K562 (cell line): ENCODE measurements around the gene MYBPHL. TPM values are rescaled to one million over a fixed set of nuclear protein-coding genes. Genes with fewer than 3 reads are reported as not detected.

Experiments used
- ATAC-seq: fragments of 200-7000 bp; cut with Tn5 transposase; 3 replicates; pipeline ENCODE4 v1.9.1; 2020; ENCODE audit warnings: moderate library complexity
- BruUV-seq: library from RNA; stranded (reverse); fragments of 400-500 nt; replicated peaks from 2 replicates; lab custom pipeline; 2021; lab: Mats Ljungman, UMichigan
- CTCF ChIA-PET: fragments of 300-600 bp; formaldehyde crosslinking; extraction: SDS; loops from one replicate; lab custom pipeline; 2021; ENCODE audit warnings: low intra/inter-chr PET ratio; lab: Yijun Ruan, JAX
- POLR2A ChIA-PET: fragments of 300-600, 350-650 bp; sonication (Branson Sonifier 250); formaldehyde crosslinking; extraction: SDS; loops from one replicate; lab custom pipeline; 2021; ENCODE audit warnings: antibody characterized with exemption, inconsistent platforms; lab: Yijun Ruan, JAX
- DNase-seq, 4 experiments: peaks; one replicate each; pipeline versions ENCODE4 v3.0.0 to v3.0.0-alpha.2; 2011 to 2018; ENCODE audit warnings: low spot score in 3 of 4, mixed read lengths in 3 of 4; ENCODE audit errors: extremely low read depth in 1 of 4
- FAIRE-seq: peaks from 2 replicates; lab custom pipeline; 2011; peaks lifted over from hg19 to GRCh38; lab: Jason Lieb, UNC
- H2AFZ ChIP-seq: 2 replicates; pipeline ENCODE4 v1.6.0; 2011; ENCODE audit warnings: low read depth, low read length, control low read depth, inconsistent platforms
- H3K27ac ChIP-seq: fragments of 200-600 bp; 3 replicates; pipeline ENCODE4 v1.8.0; 2011; ENCODE audit warnings: low read depth, mild to moderate bottlenecking, control low read depth, inconsistent platforms, low read length, moderate library complexity, mixed read lengths; ENCODE audit errors: extremely low read depth
- H3K27me3 ChIP-seq, 2 experiments: fragments of 300-600 bp in 1 of 2; 2 replicates in 1 of 2; 3 replicates in 1 of 2; pipeline versions ENCODE4 v1.6.0 to v1.8.0; 2011; ENCODE audit warnings: inconsistent platforms in 2 of 2, low read length in 2 of 2, mild to moderate bottlenecking in 1 of 2, mixed read lengths in 1 of 2, moderate library complexity in 1 of 2; ENCODE audit not compliant: control insufficient read depth in 2 of 2, insufficient read depth in 2 of 2
- H3K36me3 ChIP-seq: fragments of 300-600 bp; 3 replicates; pipeline ENCODE4 v1.8.0; 2011; ENCODE audit warnings: mild to moderate bottlenecking, low read length, inconsistent platforms; ENCODE audit not compliant: control insufficient read depth, insufficient read depth
- H3K4me1 ChIP-seq, 2 experiments: fragments of 200-600 bp in 1 of 2; replicated peaks in 1 of 2; 2 replicates in 1 of 2; 3 replicates in 1 of 2; pipeline versions ENCODE4 v1.5.1 to v1.8.0; 2011; ENCODE audit warnings: inconsistent platforms in 2 of 2, low read length in 2 of 2, mild to moderate bottlenecking in 1 of 2, mixed read lengths in 1 of 2, moderate library complexity in 1 of 2; ENCODE audit not compliant: control insufficient read depth in 2 of 2, insufficient read depth in 2 of 2
- H3K4me2 ChIP-seq: 2 replicates; pipeline ENCODE4 v1.6.1; 2011; ENCODE audit warnings: low read length, control low read depth, inconsistent platforms, mixed read lengths; ENCODE audit not compliant: insufficient read depth
- H3K4me3 ChIP-seq: fragments of 200-600 bp; sonication (generic), shearing (Covaris generic); 2 replicates; pipeline ENCODE4 v1.5.1; 2016; ENCODE audit warnings: control low read depth, inconsistent platforms
- H3K79me2 ChIP-seq: fragments of 200-600 bp; 3 replicates; pipeline ENCODE4 v1.8.0; 2011; ENCODE audit warnings: low read length, inconsistent platforms; ENCODE audit not compliant: control insufficient read depth, insufficient read depth
- H3K9ac ChIP-seq, 2 experiments: 2 replicates each; pipeline versions ENCODE4 v1.6.0 to v1.6.1; 2011; ENCODE audit warnings: low read depth in 2 of 2, low read length in 2 of 2, control low read depth in 1 of 2, inconsistent platforms in 1 of 2, mild to moderate bottlenecking in 1 of 2, mixed read lengths in 1 of 2; ENCODE audit not compliant: insufficient read depth in 1 of 2
- H3K9me1 ChIP-seq: one replicate; pipeline ENCODE4 v1.6.0; 2011; ENCODE audit warnings: inconsistent platforms, mild to moderate bottlenecking, low read length, moderate library complexity; ENCODE audit not compliant: control insufficient read depth, insufficient read depth
- H3K9me3 ChIP-seq: replicated peaks from 2 replicates; pipeline ENCODE4 v1.5.1; 2011; ENCODE audit warnings: low read depth, low read length, inconsistent platforms; ENCODE audit not compliant: control insufficient read depth, insufficient read depth
- H4K20me1 ChIP-seq: replicated peaks from 2 replicates; pipeline ENCODE4 v1.6.1; 2011; ENCODE audit warnings: low read length, inconsistent platforms, mixed read lengths; ENCODE audit not compliant: control insufficient read depth, insufficient read depth
- BCOR ChIP-seq: fragments of 450-650 bp; IDR thresholded peaks from 2 replicates; pipeline ENCODE4 v1.6.1; 2016
- BDP1 ChIP-seq: IDR thresholded peaks from 3 replicates; pipeline ENCODE4 v1.6.1; 2011; ENCODE audit not compliant: insufficient read length, insufficient read depth
- ELK3 ChIP-seq: fragments of 450-650 bp; formaldehyde crosslinking; IDR thresholded peaks from 2 replicates; pipeline ENCODE4 v1.4.0; 2020; ENCODE audit warnings: mild to moderate bottlenecking
- GTF2B ChIP-seq: IDR thresholded peaks from 2 replicates; pipeline ENCODE4 v1.6.1; 2011; ENCODE audit not compliant: insufficient read length; ENCODE audit errors: extremely low read depth
- HEY1 ChIP-seq: fragments of 250-450 bp; sonication (Bioruptor Pico); IDR thresholded peaks from 2 replicates; pipeline ENCODE4 v1.5.0; 2020; ENCODE audit warnings: mild to moderate bottlenecking, moderate library complexity, borderline replicate concordance
- THRAP3 ChIP-seq: fragments of 450-650 bp; IDR thresholded peaks from 2 replicates; pipeline ENCODE4 v1.6.1; 2016; ENCODE audit warnings: mild to moderate bottlenecking, inconsistent platforms, borderline replicate concordance
- ZKSCAN1 ChIP-seq: fragments of 150-350 bp; IDR thresholded peaks from 2 replicates; pipeline ENCODE4 v1.6.1; 2016; ENCODE audit warnings: low read depth, low read length
- ZNF121 ChIP-seq: sonication (generic); formaldehyde crosslinking; conservative IDR thresholded peaks from 2 replicates; pipeline ENCODE4 v1.8.0; 2022; ENCODE audit warnings: missing genetic modification reagents
- WGBS: fragments of 100-300 bp; shearing (Covaris generic); methylation state at CpG from one replicate; pipeline ENCODE4 v1.1.6; 2016; ENCODE audit warnings: low coverage, mixed read lengths; ENCODE audit not compliant: insufficient coverage; ENCODE audit errors: missing lambda C conversion rate; 5-methylcytosine and 5-hydroxymethylcytosine counted together
- in situ Hi-C: fragments of 300-500 bp; cut with MboI; formaldehyde crosslinking; loops from 4 replicates; pipeline ENCODE4 v1.15.0; 2018; ENCODE audit warnings: inconsistent platforms, mixed read lengths
- intact Hi-C: fragments of 100-400 bp; cut with micrococcal nuclease; formaldehyde crosslinking; loops from 2 replicates; pipeline ENCODE4 v1.14.2; 2022
- polyA plus RNA-seq, 8 experiments: library from polyadenylated mRNA; depleted of rRNA in 4 of 8; stranded (reverse) in 5 of 8; unstranded in 3 of 8; fragments of >200 nt; fragmentation: Nextera tagmentation in 2 of 8; fragmentation: Illumina TruSeq in 1 of 8; extraction: Ambion mirVana in 2 of 8; extraction: Trizol in 1 of 8; gene quantifications; 2 replicates each; pipeline versions ENCODE4 v1.2.1 to v1.2.3, GENCODE V29; 2011 to 2014; ENCODE audit warnings: inconsistent platforms in 1 of 8, missing spikeins in 1 of 8
- total RNA-seq, 7 experiments: library from RNA; depleted of rRNA in 6 of 7; stranded (reverse); fragments of >200 nt in 6 of 7; fragmentation: Illumina TruSeq in 2 of 7; extraction: Trizol in 2 of 7; gene quantifications; 2 replicates each; pipeline versions ENCODE4 v1.2.1 to v1.2.3, GENCODE V29; 2011 to 2021; ENCODE audit warnings: low replicate concordance in 1 of 7

The MYBPHL gene
- total and polyA plus RNA-seq, 9 of the 15 experiments (the other 6 are each of a cell fraction or from before 2014, with no cell fraction given): 0.20 to 1.9 (median 0.33) TPM

- POLR2A ChIA-PET: interaction anchor here (0.6 to 1.9 kb wide), 10 partner anchors 11 to 464 kb away, joined by 3 to 5 read pairs (median 3); partner anchors contain the start of genes GNAI3 and SORT1
- no peak for ATAC-seq
- intact Hi-C loops: no loop called here
These were observed 49.7 kb downstream of the MYBPHL start for GRCh38 chr1:109256971-109257681.

More at GRCh38 chr1:109256971-109257681, 49.7 kb downstream of the MYBPHL start:
- no peaks in the 10 kb centered on the region for H3K9me3 ChIP-seq
- no TSS peak for BruUV-seq
- FAIRE-seq (no peak), DNase-seq (no peak)
- peaks cover 23% of the 10 kb centered on the region; the same call in 2 of the 3 replicates for H3K36me3 ChIP-seq
- TF ChIP-seq THRAP3 (no peak), ZNF121 (CRISPR knock-in tag) (peak; percentile 95), BCOR (peak; percentile 33; the same call in 1 of the 2 replicates), HEY1 (CRISPR knock-in tag) (no peak), GTF2B (no peak), BDP1 (no peak), ZKSCAN1 (peak; percentile 57; the same call in 1 of the 2 replicates), ELK3 (CRISPR knock-in tag) (no peak)
- TF ChIP-seq, all 486 proteins: peak for 3
- Histone ChIP-seq H2AFZ (no peak overlapping the region), H3K4me1 (peaks cover 33 to 63% of the 10 kb centered on the region in 2 experiments), H3K4me2 (no peak overlapping the region), H3K9ac (peak overlapping the region in 1 of 2 experiments; percentile 53; a peak in 1 of 4 replicates), H3K27me3 (no peaks in the 10 kb centered on the region), H3K4me3 (no peak overlapping the region), H3K9me1 (peaks cover 4% of the 10 kb centered on the region), H3K27ac (no peak overlapping the region; the same call in 2 of the 3 replicates), H3K79me2 (peaks cover 27% of the 10 kb centered on the region), H4K20me1 (no peaks in the 10 kb centered on the region)
- WGBS: 73% methylated on average over 5 of the region's 5 CpGs
- CTCF ChIA-PET: no interaction called here
- in situ Hi-C loops: no loop called here
